HG03108 (cell line): ENCODE measurements around the gene NOL7.

Source experiments
- ATAC-seq: cut with Tn5 transposase; IDR thresholded peaks from one replicate; pipeline ENCODE4 v1.9.1; 2021; ENCODE audit warnings: moderate library complexity; ENCODE audit not compliant: unreplicated experiment

Gene NOL7

DNA sequence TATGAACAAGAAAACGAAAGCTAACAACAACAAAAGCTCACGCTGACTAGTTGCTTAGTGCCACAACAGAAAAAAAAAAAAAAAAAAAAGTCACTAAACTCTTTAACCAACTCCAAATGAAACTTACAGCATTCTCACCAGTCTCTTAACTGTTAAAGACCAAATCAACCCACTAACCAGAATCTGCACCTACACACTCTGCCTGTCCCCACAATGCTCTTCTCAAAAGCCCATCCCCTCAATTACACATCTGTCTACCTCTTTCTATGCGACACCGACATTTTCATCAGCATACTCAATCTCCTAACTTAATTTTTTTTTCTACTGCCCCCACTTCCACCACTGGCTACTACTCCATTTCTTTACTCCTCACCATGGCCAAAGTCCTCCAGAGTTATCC, 34.3 kb downstream of the NOL7 start:
- ATAC-seq: no peak

DNA sequence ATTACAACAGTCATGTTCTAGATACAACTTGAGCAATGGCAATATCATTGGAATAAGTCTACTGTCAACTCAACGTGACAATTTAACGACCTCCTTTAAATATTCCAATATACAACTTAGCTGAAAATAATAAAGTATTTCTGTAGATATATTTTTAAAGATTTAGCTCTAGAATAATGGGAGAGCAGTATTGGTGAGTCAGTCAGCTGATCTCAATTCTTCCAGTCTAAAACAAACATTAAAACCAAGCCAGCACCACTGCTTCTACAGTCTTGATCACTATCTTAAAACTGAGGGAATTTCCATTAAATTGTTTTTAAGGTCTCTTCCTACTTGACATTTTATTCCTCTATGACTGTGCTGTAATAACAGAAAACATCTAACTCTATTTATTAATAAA, 38.2 kb downstream of the NOL7 start:
- no peak for ATAC-seq

DNA sequence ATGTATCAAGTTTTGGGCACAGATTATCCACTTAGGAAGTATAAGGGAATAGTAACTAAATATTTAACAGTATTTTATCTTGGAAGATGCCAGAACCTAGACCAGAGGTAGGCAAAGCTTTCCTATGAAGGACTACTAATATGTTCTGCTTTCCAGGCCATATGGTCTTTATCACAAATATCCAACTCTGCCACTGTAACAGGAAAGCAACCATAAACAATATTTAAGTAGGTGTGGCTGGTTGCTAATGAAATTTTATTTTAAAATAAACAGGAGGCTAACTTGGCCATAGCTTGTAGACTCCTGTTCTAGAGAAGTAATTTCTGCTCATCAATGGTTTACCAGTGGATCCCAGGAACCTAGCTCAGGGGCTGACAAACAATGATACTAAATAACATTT, 39.4 kb downstream of the NOL7 start:
- no peak for ATAC-seq

DNA sequence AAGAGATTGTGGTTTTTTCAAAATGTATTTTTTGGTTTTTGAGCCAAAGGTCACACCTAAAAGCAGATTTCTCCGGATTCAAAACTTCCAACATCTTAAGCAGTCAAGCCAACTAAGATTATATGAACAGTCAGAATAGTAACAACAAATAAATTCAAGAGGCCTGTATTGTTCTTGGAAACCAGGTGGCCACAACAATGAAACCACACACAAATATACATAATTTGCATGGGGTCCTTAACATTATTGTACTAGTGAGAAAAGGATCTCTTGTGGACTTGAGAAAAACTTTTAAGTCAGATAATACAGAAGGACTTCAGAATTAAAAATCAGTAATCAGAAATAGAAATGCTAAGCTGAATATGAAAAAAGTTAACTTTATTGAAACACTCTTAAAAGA, 40.6 kb downstream of the NOL7 start:
- ATAC-seq: no peak

DNA sequence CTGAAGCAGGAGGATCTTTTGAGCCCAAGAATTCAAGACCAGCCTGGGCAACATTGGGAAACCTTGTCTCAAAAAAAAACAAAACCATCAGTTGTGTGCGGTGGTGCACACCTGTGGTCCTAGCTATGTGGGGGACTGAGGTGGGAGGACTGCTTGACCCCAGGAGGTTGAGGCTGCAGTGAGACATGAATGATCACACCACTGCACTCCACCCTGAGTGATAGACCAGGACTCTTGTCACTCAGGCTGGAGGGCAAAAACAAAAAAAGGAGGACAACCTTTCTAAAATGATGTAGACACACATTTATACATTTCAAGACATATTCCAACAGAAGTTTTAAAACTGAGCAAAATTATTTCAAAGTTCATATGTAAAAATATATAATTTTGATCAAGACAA, 45.1 kb downstream of the NOL7 start:
- no peak for ATAC-seq

DNA sequence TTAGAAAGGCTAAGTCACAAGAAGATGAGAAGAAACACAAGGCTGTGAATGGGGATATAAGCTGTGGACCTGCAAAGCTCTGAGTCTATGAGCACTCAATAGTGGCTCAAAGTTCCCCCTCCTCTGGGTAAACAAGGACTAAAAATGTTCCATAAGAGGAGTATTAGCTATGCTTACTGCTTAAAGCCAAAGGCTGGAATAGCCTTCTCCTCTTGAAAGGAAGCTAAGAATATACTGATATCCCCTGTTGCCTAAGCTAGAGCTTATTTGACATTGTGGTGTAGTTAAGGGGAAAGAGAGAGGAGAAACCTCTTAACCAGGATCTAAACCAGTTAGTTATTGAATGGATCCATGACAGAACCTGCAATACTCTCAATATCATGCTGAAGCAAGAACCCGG, 45.8 kb downstream of the NOL7 start:
- ATAC-seq: no peak

DNA sequence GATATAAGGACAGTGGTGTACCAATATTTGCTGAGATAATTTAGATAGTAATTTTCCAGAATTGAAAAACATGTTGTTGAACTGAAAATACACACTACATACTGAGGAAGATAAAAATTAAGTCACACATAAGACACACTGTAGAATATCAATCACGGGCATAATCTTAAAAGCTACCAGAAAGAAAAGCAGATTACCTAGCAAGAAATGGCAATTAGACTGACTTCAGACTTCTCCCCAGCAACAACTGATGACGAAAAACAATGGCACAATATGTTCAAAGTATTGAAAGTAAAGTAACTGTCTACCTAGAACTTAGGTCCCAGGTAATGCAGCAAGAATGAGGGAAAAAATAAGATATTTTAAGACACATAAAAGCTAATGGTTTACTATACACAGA, 46.5 kb downstream of the NOL7 start:
- ATAC-seq: no peak

DNA sequence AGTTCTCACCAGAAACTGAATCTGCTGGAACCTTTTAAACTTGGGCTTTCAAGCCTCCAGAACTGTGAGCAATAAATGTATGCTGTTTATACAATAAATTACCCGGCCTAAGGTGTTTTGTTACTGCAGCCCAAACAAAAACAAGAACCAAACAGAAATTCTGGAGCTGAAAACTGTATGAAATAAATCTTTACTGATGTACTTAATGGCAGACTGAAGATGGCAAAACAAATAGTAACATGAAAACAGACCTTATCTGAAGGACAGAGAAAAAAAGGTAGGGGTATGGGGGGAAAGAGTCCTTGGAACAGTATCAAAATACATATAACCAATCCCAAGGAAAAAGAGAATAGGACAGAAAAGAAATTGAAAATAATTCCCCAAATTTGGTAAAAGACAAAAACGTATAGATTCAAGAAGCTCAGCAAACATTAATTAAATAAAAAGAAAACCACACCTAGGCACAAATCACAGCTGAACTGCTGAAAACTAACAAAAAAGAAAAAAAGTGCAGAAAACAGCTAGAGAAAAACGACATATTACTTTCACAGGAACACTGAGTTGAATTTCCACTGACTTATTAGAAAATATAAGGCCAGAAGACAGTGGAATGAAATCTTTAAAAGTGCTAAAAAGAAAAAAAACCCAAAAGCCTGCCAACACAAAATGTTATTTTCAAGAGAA, 47.7 kb downstream of the NOL7 start:
- ATAC-seq: no peak

DNA sequence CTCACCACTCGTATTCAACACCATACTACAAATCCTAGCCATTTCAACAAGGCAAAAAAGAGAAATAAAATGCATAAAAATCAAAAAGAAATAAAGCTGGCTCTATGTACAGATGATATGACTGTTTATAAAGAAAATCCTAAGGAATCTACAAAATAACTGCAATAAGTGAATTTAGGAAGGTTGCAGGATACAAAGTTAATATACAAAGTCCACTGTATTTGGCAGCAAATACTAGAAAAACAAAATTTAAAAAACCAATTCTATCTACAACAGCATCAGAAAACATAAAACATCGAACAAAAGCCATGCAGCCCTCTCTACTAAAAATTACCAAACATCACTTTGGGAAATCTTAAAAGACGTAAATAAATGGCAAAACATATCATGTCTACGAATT, 48.9 kb downstream of the NOL7 start:
- no peak for ATAC-seq

DNA sequence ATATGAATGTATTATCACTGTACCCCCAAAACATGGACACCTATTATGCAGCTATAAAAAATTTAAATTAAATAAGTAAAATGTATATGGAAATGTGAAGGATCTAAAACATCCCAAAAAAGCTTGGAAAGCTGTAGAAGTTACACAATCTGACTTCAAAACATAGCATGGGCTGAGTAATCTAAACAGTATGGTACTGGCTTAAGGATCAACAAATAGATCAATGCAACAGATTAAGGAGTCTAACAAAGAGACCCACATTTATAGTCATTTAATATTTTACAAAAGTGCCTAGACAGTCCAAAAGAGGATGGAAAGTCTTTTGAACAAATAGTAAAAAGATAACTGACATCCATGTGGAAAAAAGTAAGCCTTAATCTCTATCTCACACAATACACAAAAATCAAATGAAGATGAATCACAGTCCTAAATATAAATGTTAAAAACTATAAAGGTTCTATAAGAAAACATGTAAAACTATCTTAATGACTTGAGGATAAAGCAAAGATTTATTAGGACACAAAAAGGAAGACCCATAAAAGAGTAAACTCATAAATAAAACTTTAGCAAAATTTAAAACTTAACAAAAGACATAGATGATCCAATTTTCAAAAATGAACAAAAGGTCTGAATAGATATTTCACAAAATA, 49.7 kb downstream of the NOL7 start:
- ATAC-seq: no peak

DNA sequence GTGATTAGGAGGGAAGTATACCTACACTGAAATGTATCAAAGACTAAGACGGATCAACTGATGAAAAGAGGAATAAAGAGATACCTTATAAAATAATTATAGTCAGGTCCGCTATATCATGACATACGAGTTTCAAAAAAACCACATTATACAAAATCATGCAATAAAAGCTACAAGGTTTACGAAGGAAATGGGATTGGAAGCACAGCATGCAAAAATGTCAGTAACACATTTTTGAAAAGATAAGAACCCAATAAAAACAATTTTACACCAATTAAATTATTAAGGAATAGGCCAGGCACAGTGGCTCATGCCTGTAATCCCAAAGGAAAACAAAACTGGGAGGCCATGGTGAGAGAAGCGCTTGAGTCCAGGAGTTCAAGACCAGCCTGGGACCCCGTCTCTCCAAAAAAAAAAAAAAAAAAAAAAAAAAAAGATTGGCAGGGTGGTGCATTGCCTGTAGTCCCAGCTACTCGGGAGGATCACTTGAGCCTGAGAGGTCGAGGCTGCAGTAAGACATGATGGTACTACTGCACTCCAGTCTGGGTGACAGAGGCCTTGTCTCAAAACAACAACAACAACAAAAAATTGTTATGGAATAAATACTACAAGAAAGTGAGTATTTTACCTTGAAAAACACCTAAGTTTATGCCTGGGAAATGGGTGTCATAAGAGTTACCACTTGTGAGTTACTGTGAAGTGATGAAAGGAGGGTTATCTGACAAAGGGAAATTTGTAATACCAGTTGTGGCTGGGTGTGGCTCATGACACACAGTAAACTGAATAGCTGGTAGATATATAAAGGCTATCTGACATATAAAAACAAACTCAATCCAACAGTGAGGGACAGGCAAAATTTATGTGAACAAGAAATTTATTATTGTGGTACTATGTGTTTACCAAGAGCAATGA, 51.3 kb downstream of the NOL7 start:
- ATAC-seq: no peak

DNA sequence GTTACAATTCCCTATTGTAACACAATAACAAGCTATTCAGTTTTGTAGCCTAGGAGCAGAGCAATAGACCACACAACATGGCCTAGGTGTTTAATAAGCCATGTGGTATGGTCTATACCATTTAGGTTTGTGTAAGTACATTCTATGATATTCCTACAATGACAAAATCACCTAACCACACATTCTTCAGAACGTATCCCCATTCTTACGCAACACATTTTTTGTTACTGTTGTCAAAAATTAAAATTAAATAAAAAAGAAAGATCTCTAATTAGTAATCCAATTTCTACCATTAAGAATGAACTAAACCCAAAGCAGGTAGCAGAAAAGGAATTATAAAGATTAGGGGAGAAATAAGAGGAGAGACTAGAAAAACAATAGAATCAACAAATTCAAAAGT, 52.5 kb downstream of the NOL7 start:
- no peak for ATAC-seq

DNA sequence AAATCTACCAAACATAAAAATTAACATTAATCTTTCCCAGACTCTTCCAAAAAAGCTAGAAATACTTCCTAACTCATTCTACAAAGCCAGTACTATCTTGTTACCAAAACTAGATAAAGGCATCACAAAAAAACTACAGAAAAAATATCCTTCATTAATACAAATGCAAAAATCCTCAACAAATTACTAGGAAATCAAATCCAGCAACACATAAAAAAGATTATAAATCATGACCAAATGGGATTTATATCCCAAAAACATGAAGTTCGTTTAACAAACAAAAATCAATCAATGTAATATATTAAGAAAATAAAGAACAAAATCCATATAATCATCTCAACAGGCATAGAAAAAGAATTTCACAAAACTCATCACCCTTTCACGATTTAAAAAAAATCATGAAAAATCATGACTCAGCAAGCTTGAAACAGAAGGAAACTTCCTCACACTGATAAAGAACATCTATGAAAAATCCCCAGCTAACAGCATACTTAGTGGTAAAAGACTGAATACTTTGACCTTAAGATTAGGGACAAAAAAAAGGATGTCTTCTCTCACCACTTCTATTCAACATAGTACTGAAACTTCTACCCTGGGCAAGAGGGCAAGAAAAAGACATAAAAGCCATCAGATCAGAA, 53.3 kb downstream of the NOL7 start:
- ATAC-seq: peak; percentile 60

DNA sequence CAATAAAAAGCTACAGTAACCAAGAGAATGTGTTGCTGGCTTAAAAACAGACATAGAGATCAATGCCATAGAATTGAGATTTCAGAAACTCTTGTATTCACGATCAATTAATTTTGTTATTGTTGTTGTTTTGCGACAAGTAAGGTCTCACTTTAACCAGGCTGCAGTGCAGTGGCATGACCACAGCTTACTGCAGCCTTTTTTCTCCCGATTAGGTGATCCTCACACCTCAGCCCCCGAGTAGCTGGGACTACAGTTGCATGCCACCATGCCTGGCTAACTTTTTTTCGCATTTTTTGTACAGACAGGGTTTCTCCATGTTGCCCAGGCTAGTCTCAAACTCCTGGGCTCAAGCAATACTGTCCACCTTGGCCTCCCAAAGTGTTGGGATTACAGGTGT, 54.3 kb downstream of the NOL7 start:
- ATAC-seq: no peak
